Limb (tissue), 2 donors: ENCODE results near the gene SERTAD1.
"Not testable (repeated sequence)": the region's sequence is repeated elsewhere in the genome, so short reads cannot be mapped to it uniquely, and the experiment has no call there.

ENCODE experiments used
- DNase-seq, 2 donors: peaks; one replicate each; pipeline ENCODE4 v3.0.0-alpha.2; 2016; ENCODE audit errors: extremely low spot score in 2 of 2

The SERTAD1 gene

GRCh38 chr19:40425450-40426287, at the start of gene SERTAD1:
Gene SERTAD1, minus strand, starts transcription at chr19:40425992. Its CDS starts 2,446 bp downstream, at chr19:40423546.
- DNase-seq = peak; percentile 99 to 100

- no peak for DNase-seq
These were observed 48.9 kb upstream of the SERTAD1 start for GRCh38 chr19:40474737-40475136.

GRCh38 chr19:40472516-40472915, 46.7 kb upstream of the SERTAD1 start:
- DNase-seq = no peak

- no peak for DNase-seq
These were observed 45.3 kb upstream of the SERTAD1 start for GRCh38 chr19:40471111-40471510.

- no peak for DNase-seq
These were observed 43.2 kb upstream of the SERTAD1 start for GRCh38 chr19:40469011-40469410.

GRCh38 chr19:40466985-40467734, 41.4 kb upstream of the SERTAD1 start, which contains the start of gene SPTBN4:
Gene SPTBN4, plus strand, starts transcription at chr19:40467001. Its CDS starts 5,621 bp downstream, at chr19:40472622.
- peak in 1 of 2 donors; percentile 51 for DNase-seq

- peak in 1 of 2 donors; percentile 48 for DNase-seq
These were observed 40.6 kb upstream of the SERTAD1 start for GRCh38 chr19:40466219-40466984.

- peak; percentile 99 for DNase-seq
These were observed 39.9 kb upstream of the SERTAD1 start, which contains the start of gene BLVRB for GRCh38 chr19:40465557-40466218. Gene BLVRB, minus strand, starts transcription at chr19:40465745. Its CDS starts 57 bp downstream, at chr19:40465688.

- DNase-seq = peak in 1 of 2 donors; percentile 3
These were observed 39.3 kb upstream of the SERTAD1 start for GRCh38 chr19:40465025-40465556.

- DNase-seq = peak; percentile 67 to 80
These were observed 38.5 kb upstream of the SERTAD1 start for GRCh38 chr19:40464059-40465024.

- not testable (repeated sequence) for DNase-seq
These were observed 37.8 kb upstream of the SERTAD1 start for GRCh38 chr19:40463587-40464037.

GRCh38 chr19:40461669-40462221, 36.0 kb upstream of the SERTAD1 start:
- no peak for DNase-seq

- DNase-seq = no peak
These were observed 34.4 kb upstream of the SERTAD1 start for GRCh38 chr19:40460185-40460584.

- no peak for DNase-seq
These were observed 32.8 kb upstream of the SERTAD1 start for GRCh38 chr19:40458597-40458974.

- no peak for DNase-seq
These were observed 32.3 kb upstream of the SERTAD1 start for GRCh38 chr19:40457953-40458596.

GRCh38 chr19:40457048-40457447, 31.3 kb upstream of the SERTAD1 start:
- no peak for DNase-seq

- DNase-seq = not testable (repeated sequence)
These were observed 28.2 kb upstream of the SERTAD1 start for GRCh38 chr19:40453943-40454342.

- DNase-seq = no peak
These were observed 27.5 kb upstream of the SERTAD1 start for GRCh38 chr19:40453151-40453735.
